ENCODE data around the gene RNF150.

DNA sequence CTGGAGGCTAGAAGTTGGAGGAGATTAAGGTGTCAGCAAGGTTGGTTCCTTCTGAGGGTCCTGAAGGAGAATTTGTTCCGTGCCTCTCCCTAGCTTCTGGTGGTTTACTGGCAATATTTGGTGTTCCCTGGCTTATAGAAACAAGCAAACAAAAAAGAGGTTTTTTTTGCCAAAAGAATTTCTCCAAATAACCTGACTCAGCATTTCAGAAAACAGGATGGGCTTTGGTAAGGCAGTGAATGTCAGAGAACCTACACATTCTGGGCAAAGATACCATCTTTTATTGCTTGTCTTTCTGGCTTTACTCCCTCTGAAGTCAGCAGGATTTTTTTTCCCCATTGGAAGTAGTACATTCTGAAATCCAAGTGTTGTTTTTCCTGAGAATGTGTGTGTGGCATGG is 283.7 kb downstream of the RNF150 start:
- no peak for TF ChIP-seq RARB (CRISPR knock-in tag; IDR thresholded peaks at IDR 0.05)
- TF ChIP-seq CSDC2 (CRISPR knock-in tag; IDR thresholded peaks at IDR 0.05) = no peak
- no peak for TF ChIP-seq PPARA (CRISPR knock-in tag; IDR thresholded peaks at IDR 0.05; ENCODE audit: borderline replicate concordance)
- TF ChIP-seq TCF4 (CRISPR knock-in tag; IDR thresholded peaks at IDR 0.05; ENCODE audit: borderline replicate concordance) = no peak
- TF ChIP-seq OSR1 (CRISPR knock-in tag; IDR thresholded peaks at IDR 0.05) = no peak
- no peak for TF ChIP-seq TOX (CRISPR knock-in tag; IDR thresholded peaks at IDR 0.05; ENCODE audit: borderline replicate concordance)
- no peak for TF ChIP-seq PATZ1 (CRISPR knock-in tag; IDR thresholded peaks at IDR 0.05; ENCODE audit: borderline replicate concordance)
- TF ChIP-seq ZNF70 (CRISPR knock-in tag; IDR thresholded peaks at IDR 0.05) = no peak
- TF ChIP-seq ZFP3 (CRISPR knock-in tag; IDR thresholded peaks at IDR 0.05) = no peak

All from SK-N-SH treated with all-trans-retinoic acid at 6 μM for 48 hours (cell line).